Measurements from ENCODE around the gene KRTAP5-4.
"Not testable (repeated sequence)": the region's sequence is repeated elsewhere in the genome, so short reads cannot be mapped to it uniquely, and the experiment has no call there.

KRTAP5-4 gene

DNA sequence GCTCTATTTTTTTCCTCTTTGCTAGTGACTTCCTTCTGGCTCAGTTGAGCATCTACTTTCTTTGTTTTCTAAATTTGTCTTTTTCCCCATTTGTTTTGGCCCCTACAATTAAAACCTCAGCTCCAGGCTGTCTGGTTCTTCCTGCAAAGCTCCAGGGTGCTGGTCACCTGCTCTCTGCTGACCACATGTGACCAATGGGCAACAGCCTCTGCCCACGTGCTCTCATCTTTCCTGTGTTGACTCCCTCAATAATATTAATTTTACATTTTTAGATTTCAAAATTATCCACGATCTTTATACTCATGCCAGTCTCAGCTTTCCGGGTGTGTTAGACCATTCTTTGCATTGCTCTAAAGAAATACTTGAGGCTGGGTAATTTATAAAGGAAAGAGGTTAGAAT, 23.5 kb downstream of the KRTAP5-4 start:
- not testable (repeated sequence) for DNase-seq

DNA sequence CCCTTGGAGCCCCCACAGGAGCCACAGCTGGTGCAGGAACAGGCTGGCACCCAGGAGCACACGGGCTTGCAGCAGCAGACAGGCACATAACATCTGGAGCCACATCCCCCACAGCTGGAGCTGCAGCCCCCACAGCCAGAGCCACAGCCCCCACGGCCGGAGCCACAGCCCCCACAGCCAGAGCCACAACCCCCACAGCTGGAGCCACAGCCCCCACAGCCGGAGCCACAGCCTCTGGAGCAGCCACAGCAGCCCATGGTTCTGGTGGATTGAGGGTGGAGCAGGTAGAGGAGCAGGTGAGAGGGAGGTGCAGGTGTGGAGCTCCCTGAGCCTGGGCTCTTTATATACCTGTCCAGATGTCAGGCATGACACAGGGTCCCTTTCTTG, 24.0 kb downstream of the KRTAP5-4 start, which contains the start of gene KRTAP5-2:
TSS of gene KRTAP5-2 (minus strand) at position 301 of the 387 bp plus-strand sequence. CDS start at position 257, 44 bp downstream.
- DNase-seq: no peak

GRCh38 chr11:1597331-1597993, 24.5 kb downstream of the KRTAP5-4 start:
- no peak for DNase-seq

DNA sequence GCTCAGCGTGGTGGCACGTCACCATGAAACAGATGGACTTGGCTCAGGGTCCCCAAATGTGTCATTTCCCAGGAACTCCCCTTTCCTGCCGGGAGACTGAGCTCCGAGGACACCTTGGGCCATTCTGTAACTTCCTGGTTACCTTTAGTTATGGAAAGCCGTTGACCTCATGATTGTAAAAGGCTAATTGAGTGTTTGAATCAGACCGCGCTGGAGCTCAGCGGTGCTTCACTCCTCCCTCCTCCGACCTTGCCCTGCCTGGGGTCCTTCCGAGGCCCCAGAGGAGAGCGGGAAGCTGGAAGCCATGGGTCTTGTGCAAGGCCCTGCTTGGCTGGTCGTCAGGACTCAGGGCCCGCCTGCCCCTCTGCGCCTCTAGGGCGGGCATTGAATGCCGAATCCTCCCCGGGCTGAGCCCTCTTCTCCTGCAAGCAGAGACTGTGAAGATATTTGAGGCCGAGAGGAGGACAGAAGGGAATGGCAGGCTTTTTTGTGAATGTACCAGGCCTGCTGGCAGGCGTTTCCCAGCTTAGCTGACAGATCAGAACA, 25.3 kb downstream of the KRTAP5-4 start:
- DNase-seq: not testable (repeated sequence)

- DNase-seq: not testable (repeated sequence)
Measured at GRCh38 chr11:1595994-1596575, 25.9 kb downstream of the KRTAP5-4 start.

DNA sequence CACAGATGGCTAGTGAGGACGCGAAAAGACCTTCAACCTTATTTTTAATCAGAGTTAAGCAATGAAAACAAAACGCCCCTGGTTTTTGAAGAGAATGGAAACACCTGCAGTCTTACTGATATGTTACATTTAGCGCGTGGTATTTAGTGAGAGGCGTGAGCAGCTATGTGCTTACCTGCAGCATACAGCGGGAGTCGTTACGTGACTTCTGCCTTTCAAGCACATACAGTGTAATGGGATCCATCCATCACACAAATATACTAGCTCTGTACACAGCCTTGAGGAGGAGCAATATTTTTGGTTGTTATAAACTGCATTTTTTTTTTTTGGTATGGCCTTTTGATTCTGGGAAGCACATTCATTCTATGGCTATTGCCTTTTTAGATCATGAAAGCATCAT, 29.3 kb downstream of the KRTAP5-4 start:
- DNase-seq: no peak

GRCh38 chr11:1589996-1590395, 31.9 kb downstream of the KRTAP5-4 start:
- no peak for DNase-seq

DNA sequence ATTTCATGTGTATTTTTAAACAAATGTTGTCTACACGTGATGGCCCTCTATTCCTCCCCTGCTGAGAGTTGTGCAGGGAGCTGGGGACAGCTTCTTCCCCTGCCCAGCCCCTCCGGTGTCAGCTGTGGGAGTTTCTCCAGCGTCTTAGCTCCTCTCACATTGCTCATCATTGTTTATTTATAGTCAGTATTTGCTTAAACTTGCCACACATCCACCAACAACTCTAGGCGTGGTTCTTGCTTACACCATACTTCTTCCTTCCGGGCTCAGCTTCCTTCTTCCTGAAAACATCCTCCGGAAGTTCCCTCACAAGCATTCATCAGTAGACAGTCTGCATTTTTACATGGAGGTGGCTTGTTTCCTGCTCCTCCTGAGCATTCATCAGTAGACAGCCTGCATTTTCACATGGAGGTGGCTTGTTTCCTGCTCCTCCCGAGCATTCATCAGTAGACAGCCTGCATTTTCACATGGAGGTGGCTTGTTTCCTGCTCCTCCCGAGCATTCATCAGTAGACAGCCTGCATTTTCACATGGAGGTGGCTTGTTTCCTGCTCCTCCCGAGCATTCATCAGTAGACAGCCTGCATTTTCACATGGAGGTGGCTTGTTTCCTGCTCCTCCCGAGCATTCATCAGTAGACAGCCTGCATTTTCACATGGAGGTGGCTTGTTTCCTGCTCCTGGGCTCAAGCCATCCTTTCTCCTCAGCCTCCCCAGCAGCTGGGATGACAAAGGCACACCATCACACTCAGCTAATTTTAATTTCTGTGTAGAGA, 32.6 kb downstream of the KRTAP5-4 start:
- not testable (repeated sequence) for DNase-seq

DNA sequence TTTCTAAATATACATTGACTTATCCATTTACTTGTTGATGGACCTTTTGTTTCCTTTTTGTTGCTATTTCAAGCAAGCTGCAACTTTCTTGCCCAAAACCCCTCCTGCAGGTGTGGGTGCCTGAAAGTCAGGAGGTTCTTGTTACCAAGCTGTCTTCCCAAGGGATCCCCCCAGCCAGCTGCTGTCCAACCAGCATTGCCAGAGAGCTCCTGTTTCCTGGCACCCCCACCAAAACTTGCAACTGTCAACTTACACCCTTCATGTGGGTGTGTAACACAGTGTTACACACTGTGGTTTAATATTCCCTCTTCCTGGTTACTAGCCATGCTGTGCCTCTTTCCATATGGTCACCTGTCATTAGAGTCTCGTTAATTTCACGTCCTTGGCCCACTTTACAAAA, 35.2 kb downstream of the KRTAP5-4 start:
- DNase-seq: no peak

DNA sequence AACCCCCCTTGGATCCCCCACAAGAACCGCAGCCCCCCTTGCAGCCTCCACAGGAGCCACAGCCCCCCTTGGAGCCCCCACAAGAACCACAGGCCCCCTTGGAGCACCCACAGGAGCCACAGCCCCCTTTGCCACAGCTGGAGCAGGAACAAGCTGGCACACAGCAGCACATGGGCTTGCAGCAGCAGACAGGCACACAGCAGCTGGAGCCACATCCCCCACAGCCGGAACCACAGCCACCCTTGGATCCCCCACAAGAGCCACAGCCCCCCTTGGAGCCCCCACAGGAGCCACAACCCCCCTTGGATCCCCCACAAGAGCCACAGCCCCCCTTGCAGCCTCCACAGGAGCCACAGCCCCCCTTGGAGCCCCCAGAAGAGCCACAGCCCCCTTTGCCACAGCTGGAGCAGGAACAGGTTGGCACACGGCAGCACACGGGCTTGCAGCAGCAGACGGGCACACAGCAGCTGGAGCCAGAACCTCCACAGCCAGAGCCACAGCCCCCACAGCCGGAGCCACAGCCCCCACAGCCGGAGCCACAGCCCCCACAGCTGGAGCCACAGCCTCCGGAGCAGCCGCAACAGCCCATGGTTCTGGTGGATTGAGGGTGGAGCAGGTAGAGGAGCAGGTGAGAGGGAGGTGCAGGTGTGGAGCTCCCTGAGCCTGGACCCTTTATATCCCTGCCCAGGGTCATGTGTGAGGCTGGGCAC, 37.1 kb downstream of the KRTAP5-4 start, which contains the start of gene KRTAP5-1:
TSS of gene KRTAP5-1 (minus strand) at position 623 of the 710 bp plus-strand sequence. CDS start at position 589, 34 bp downstream.
- not testable (repeated sequence) for DNase-seq

DNA sequence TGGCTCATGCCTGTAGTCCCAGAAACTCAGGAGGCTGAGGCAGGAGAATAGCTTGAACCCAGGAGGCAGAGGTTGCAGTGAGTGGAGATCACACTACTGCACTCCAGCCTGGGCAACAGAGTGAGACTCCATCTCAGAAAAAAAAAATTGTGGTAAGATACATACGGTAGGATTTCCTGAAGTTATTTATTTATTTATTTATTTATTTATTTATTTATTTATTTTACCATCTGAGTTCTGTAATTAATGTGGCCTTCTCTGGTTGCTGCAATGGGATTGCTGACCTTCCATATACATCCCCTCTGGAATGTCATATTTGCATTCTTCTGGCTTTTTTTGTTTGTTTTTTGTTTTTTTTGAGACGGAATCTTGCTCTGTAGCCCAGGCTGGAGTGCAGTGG, 39.0 kb downstream of the KRTAP5-4 start:
- not testable (repeated sequence) for DNase-seq

DNA sequence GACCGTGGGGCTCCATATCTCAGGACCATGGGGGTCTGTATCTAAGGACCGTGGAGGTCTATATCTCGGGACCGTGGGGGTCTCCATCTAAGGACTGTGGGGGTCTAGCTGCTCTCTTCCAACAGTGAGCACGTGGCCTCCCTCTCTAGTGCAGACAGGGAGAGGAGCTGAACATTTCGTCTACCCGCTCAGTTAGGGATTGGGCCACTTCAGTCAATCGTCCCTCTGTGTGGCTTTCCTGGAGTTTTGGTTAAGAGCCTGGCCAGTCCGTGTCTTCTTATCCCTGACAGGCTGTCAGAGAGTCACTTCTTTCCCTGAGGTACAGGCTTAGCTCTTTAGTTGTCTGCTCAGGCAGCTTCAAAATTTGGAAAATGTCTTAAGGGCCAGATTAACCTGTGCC, 40.0 kb downstream of the KRTAP5-4 start:
- no peak for DNase-seq

GRCh38 chr11:1576825-1577224, 45.1 kb downstream of the KRTAP5-4 start:
- no peak for DNase-seq

GRCh38 chr11:1575756-1576155, 46.2 kb downstream of the KRTAP5-4 start:
- DNase-seq: not testable (repeated sequence)

DNA sequence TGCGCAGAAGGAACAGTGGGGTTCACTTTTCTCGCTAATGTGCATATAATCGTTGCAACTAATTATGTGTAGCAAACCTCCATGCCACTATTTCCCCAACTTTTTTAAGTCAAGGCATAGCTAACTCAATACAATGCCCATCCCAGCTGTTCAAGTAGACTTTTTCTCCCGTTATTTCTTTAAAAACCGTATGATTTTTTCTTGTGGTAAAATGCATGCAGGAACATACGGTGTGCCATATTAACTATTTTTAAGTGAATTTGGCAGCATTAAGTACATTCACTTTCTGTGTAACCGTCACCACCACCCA, 47.0 kb downstream of the KRTAP5-4 start:
- no peak for DNase-seq

GRCh38 chr11:1574238-1574932, 47.6 kb downstream of the KRTAP5-4 start:
- peak; percentile 54 for DNase-seq

DNA sequence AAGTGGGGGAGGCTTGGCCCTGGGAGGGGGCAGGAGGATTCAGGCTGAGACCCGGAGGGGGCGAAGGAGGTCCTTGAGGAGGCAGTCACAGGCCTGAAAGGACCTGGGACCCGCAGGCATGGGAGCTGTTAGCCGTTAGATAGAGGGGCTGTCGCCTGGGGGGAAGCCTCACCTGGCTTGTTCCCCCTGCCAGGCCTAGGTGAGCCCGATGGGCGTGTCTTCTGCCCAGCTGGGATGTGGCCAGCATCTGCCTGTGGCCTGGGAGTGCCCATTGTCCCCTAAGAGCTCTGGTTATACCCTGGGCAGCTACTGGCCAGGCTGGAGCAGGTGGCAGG, 48.1 kb downstream of the KRTAP5-4 start:
- DNase-seq: no peak

DNA sequence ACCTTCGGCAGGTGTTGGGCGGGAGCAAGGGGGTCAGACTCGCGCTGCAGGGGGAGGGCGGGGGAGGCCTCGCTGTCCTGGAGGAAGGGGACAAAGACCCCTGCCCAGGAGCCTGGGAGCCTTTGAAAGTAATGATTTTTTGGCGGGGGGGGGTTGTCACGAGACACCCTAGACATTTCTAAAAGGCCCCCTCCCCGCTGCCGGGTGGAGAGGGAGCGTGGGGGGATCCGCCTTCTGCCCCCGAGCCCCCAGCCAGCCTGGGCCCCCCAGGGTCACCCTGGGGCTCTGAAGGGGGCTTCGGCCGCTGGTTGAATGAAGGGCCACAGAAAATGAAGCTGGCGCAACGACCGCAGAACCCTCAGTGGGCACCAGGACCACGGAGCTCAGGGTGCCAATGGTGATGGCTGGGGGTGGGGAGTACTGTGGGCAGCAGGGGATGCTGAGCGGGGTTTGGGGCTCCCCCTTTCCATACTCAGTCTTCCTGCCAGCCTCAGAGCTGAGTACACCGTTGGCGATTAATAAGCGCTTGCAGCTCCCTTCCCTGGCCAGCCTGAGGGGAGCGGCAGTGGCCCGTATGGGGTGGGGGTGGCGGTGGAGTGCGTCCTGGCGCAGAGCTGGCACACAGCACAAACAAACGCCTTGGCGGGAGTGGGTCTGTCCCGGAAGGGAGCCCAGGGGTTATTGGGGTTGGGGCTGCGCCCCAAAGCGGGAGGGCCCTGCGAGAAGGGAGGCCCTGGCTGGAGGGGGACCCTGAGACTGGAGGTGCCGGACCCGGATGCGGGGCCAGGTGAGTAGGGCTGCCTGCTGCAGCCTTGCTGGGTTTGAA, 48.6 kb downstream of the KRTAP5-4 start:
- peak; percentile 36 for DNase-seq

DNA sequence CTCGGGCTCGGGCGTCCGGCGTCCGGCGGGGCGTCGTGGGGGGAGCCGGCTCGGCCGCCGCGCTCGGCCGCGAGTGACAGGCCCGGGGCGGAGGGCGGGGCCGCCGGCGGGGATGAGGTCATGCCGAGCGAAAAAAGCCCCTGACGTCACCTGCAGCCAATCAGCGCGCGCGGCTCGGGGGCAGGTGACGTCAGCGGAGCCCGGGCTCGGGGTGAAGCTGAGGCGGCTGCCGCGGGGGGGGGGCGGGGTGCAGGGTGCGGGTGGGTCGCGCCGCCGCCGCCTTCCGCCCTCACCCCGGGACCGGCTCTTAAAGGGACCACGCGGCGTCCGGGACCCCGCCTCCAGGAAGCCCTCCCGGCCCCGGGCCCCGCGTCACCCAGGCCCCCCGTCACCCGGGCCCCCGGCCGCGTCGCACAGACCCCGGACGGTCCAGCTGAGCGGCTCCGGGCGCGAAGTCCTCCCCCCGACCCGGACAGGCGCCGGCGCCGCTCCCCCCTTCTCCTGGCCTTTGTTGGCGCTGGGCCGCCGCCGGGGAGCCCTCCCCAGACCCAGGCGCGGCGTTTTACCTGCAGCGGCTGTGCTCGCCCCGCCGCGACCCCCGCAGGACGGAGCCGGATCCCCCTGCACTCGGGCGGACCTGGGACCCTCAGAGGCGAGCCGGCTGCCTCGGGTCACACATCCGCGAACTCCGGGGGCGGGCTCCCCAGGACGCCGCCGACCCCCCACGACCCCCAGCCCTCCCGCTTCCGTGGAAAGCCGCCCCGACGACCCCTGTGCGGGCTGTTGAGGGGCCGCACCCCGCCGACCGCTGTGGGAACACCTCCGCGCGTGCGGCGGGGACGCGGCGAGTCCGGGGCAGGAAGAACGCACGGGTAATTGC, 49.5 kb downstream of the KRTAP5-4 start, which contains the start of gene DUSP8:
TSS of gene DUSP8 (minus strand) at position 75 of the 880 bp plus-strand sequence. CDS start 6,445 bp downstream, outside the sequence.
- peak; percentile 97 for DNase-seq

GRCh38 chr11:1571760-1572196, 50.2 kb downstream of the KRTAP5-4 start:
- no peak for DNase-seq
